ENCODE data around the gene MYD88. TPM values are rescaled to one million over a fixed set of nuclear protein-coding genes. Genes with fewer than 3 reads are reported as not detected.

Gene MYD88
- total RNA-seq, 1 donor from 2014 or later = 55.8 TPM

- Histone ChIP-seq H3K4me1 (ENCODE audit: insufficient read depth, low read length) (peaks cover 7% of the 10 kb centered on the region), H3K36me3 (ENCODE audit: insufficient read depth, low read length) (no peaks in the 10 kb centered on the region), H3K79me2 (ENCODE audit: insufficient read depth, low read length) (no peaks in the 10 kb centered on the region), H2AFZ (ENCODE audit: low read depth, low read length) (no peak overlapping the region), H3K27me3 (ENCODE audit: insufficient read depth, low read length) (no peaks in the 10 kb centered on the region), H3K4me3 (ENCODE audit: insufficient read depth, low read depth, low read length) (no peak overlapping the region), H3K4me2 (ENCODE audit: low read length) (no peak overlapping the region), H3K9ac (ENCODE audit: low read length) (no peak overlapping the region), H3K9me3 (ENCODE audit: insufficient read depth, low read depth, low read length) (no peaks in the 10 kb centered on the region), H3K27ac (ENCODE audit: low read depth, low read length) (no peak overlapping the region), H4K20me1 (ENCODE audit: insufficient read depth, low read length) (no peaks in the 10 kb centered on the region)
- H3K36me3 Mint-ChIP-seq (ENCODE audit: low read depth, unreplicated experiment) = no peaks in the 10 kb centered on the region
- H3K4me3 Mint-ChIP-seq (ENCODE audit: unreplicated experiment) = peak overlapping the region; percentile 42
- no peaks in the 10 kb centered on the region for H3K27me3 Mint-ChIP-seq (ENCODE audit: low read depth, unreplicated experiment)
- DNase-seq (ENCODE audit: low read depth) (no peak), FAIRE-seq (no peak)
- H3K9me3 Mint-ChIP-seq (ENCODE audit: unreplicated experiment) = peaks cover 3% of the 10 kb centered on the region
- TF ChIP-seq CTCF (IDR thresholded peaks at IDR 0.05; ENCODE audit: insufficient read depth, low read depth, low read length) (no peak), EZH2 (IDR thresholded peaks at IDR 0.05; ENCODE audit: insufficient read depth, low read length) (no peak)
- peaks cover 3% of the 10 kb centered on the region for H3K4me1 Mint-ChIP-seq (ENCODE audit: low read depth, unreplicated experiment)
- no peak overlapping the region for H3K27ac Mint-ChIP-seq (ENCODE audit: unreplicated experiment)
Observed at GRCh38 chr3:38150780-38151528, 12.5 kb downstream of the MYD88 start.

GRCh38 chr3:38151667-38152265 is 13.3 kb downstream of the MYD88 start:
- H3K36me3 Mint-ChIP-seq (ENCODE audit: low read depth, unreplicated experiment) = no peaks in the 10 kb centered on the region
- H3K27ac ChIP-seq (ENCODE audit: low read depth, low read length) = no peak overlapping the region
- no peaks in the 10 kb centered on the region for H3K79me2 ChIP-seq (ENCODE audit: insufficient read depth, low read length)
- no peak overlapping the region for H3K27ac Mint-ChIP-seq (ENCODE audit: unreplicated experiment)
- H3K9me3 ChIP-seq (ENCODE audit: insufficient read depth, low read depth, low read length) = no peaks in the 10 kb centered on the region
- H3K4me3 Mint-ChIP-seq (ENCODE audit: unreplicated experiment) = no peak overlapping the region
- peaks cover 7% of the 10 kb centered on the region for H3K4me1 ChIP-seq (ENCODE audit: insufficient read depth, low read length)
- H3K36me3 ChIP-seq (ENCODE audit: insufficient read depth, low read length) = no peaks in the 10 kb centered on the region
- H3K27me3 ChIP-seq (ENCODE audit: insufficient read depth, low read length) = no peaks in the 10 kb centered on the region
- H3K4me3 ChIP-seq (ENCODE audit: insufficient read depth, low read depth, low read length) = no peak overlapping the region
- no peaks in the 10 kb centered on the region for H4K20me1 ChIP-seq (ENCODE audit: insufficient read depth, low read length)
- no peak overlapping the region for H3K4me2 ChIP-seq (ENCODE audit: low read length)
- H3K9ac ChIP-seq (ENCODE audit: low read length) = no peak overlapping the region
- H3K27me3 Mint-ChIP-seq (ENCODE audit: low read depth, unreplicated experiment) = no peaks in the 10 kb centered on the region
- H2AFZ ChIP-seq (ENCODE audit: low read depth, low read length) = no peak overlapping the region
- FAIRE-seq (no peak), DNase-seq (ENCODE audit: low read depth) (no peak)
- TF ChIP-seq CTCF (IDR thresholded peaks at IDR 0.05; ENCODE audit: insufficient read depth, low read depth, low read length) (no peak), EZH2 (IDR thresholded peaks at IDR 0.05; ENCODE audit: insufficient read depth, low read length) (no peak)
- peaks cover 3% of the 10 kb centered on the region for H3K4me1 Mint-ChIP-seq (ENCODE audit: low read depth, unreplicated experiment)
- no peaks in the 10 kb centered on the region for H3K9me3 Mint-ChIP-seq (ENCODE audit: unreplicated experiment)

- no peaks in the 10 kb centered on the region for H3K36me3 Mint-ChIP-seq (ENCODE audit: low read depth, unreplicated experiment)
- DNase-seq (ENCODE audit: low read depth) (no peak), FAIRE-seq (no peak)
- no peaks in the 10 kb centered on the region for H3K36me3 ChIP-seq (ENCODE audit: insufficient read depth, low read length)
- H3K9ac ChIP-seq (ENCODE audit: low read length) = no peak overlapping the region
- H3K27me3 Mint-ChIP-seq (ENCODE audit: low read depth, unreplicated experiment) = no peaks in the 10 kb centered on the region
- peaks cover 7% of the 10 kb centered on the region for H3K4me1 ChIP-seq (ENCODE audit: insufficient read depth, low read length)
- TF ChIP-seq EZH2 (IDR thresholded peaks at IDR 0.05; ENCODE audit: insufficient read depth, low read length) (no peak), CTCF (IDR thresholded peaks at IDR 0.05; ENCODE audit: insufficient read depth, low read depth, low read length) (no peak)
- no peak overlapping the region for H2AFZ ChIP-seq (ENCODE audit: low read depth, low read length)
- H3K4me2 ChIP-seq (ENCODE audit: low read length) = no peak overlapping the region
- H3K27ac ChIP-seq (ENCODE audit: low read depth, low read length) = no peak overlapping the region
- no peak overlapping the region for H3K27ac Mint-ChIP-seq (ENCODE audit: unreplicated experiment)
- no peaks in the 10 kb centered on the region for H3K27me3 ChIP-seq (ENCODE audit: insufficient read depth, low read length)
- no peaks in the 10 kb centered on the region for H3K9me3 Mint-ChIP-seq (ENCODE audit: unreplicated experiment)
- H3K4me3 ChIP-seq (ENCODE audit: insufficient read depth, low read depth, low read length) = no peak overlapping the region
- H4K20me1 ChIP-seq (ENCODE audit: insufficient read depth, low read length) = no peaks in the 10 kb centered on the region
- H3K79me2 ChIP-seq (ENCODE audit: insufficient read depth, low read length) = no peaks in the 10 kb centered on the region
- peaks cover 3% of the 10 kb centered on the region for H3K4me1 Mint-ChIP-seq (ENCODE audit: low read depth, unreplicated experiment)
- H3K9me3 ChIP-seq (ENCODE audit: insufficient read depth, low read depth, low read length) = no peaks in the 10 kb centered on the region
- no peak overlapping the region for H3K4me3 Mint-ChIP-seq (ENCODE audit: unreplicated experiment)
Observed at GRCh38 chr3:38152609-38153008, 14.1 kb downstream of the MYD88 start.

Data from astrocyte (in vitro differentiated cells and primary cell).